ENCODE results near the gene SHISA9.

- TF ChIP-seq CTCF (IDR thresholded peaks at IDR 0.05) = no peak
- no peak for TF ChIP-seq EZH2 (IDR thresholded peaks at IDR 0.05; ENCODE audit: borderline replicate concordance, insufficient read depth, low read depth, low read length, poor library complexity, severe bottlenecking)
These were observed 16.3 kb downstream of the SHISA9 start for GRCh38 chr16:12917653-12918052.
